C4-2B (cell line): ENCODE results near the gene POLR2L.

Source experiments
- ZFX ChIP-seq: fragments of 450-650 bp; IDR thresholded peaks from 2 replicates; pipeline ENCODE4 v1.6.1; 2017
- TF ChIP-seq, protein P1 (sequence below): fragments of 450-650 bp; conservative IDR thresholded peaks from 2 replicates; pipeline ENCODE4 v1.5.1; 2017; ENCODE audit warnings: mild to moderate bottlenecking

DNA sequence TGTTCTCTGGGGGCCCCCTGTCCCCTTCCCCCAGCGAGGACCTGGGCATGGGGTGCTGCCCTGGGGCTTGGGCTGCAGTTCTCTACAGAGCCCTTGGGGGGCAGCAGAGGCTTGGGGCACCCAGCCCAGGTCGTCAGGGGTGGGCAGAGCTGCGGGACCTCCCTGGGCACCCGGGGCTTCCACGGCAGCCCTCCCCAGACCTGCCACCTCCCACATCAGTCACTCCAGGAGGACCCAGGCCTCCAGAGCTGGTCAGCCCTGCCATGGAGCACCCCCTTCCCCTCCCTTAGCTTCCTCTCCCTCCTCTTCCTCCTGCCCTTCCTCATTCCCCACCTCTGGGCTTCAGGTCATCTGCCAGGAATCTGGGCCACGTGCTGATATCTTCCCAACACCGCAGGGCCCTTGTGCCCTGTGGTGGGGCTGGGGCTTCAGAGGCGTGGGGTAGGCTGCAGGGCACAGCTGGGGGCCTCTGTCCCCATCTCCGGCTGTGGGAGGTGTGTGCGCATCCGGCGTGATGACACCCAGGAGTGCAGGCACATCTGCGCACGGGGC is 6.1 kb upstream of the POLR2L start:
- TF ChIP-seq, protein P1, sequence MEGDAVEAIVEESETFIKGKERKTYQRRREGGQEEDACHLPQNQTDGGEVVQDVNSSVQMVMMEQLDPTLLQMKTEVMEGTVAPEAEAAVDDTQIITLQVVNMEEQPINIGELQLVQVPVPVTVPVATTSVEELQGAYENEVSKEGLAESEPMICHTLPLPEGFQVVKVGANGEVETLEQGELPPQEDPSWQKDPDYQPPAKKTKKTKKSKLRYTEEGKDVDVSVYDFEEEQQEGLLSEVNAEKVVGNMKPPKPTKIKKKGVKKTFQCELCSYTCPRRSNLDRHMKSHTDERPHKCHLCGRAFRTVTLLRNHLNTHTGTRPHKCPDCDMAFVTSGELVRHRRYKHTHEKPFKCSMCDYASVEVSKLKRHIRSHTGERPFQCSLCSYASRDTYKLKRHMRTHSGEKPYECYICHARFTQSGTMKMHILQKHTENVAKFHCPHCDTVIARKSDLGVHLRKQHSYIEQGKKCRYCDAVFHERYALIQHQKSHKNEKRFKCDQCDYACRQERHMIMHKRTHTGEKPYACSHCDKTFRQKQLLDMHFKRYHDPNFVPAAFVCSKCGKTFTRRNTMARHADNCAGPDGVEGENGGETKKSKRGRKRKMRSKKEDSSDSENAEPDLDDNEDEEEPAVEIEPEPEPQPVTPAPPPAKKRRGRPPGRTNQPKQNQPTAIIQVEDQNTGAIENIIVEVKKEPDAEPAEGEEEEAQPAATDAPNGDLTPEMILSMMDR: peak; percentile 96
- TF ChIP-seq ZFX: no peak
